GM23338 (cell line): ENCODE data around the gene RAPGEF5. TPM values are rescaled to one million over a fixed set of nuclear protein-coding genes. Genes with fewer than 3 reads are reported as not detected.

Source experiments
- ATAC-seq: fragments of 200-7000 bp; cut with Tn5 transposase; 3 replicates; pipeline ENCODE4 v1.9.1; 2020
- DNase-seq: peaks from one replicate; pipeline ENCODE4 v3.0.0-alpha.2; 2015; ENCODE audit warnings: low spot score
- H2AFZ ChIP-seq: fragments of 200-600 bp; sonication (generic); 2 replicates; pipeline ENCODE4 v1.8.0; 2016; ENCODE audit warnings: antibody characterized with exemption, mild to moderate bottlenecking, moderate library complexity
- H3F3A ChIP-seq: fragments of 200-600 bp; sonication (generic); replicated peaks from 2 replicates; pipeline ENCODE4 v1.8.0; 2017; ENCODE audit warnings: antibody characterized with exemption, mixed run types, low read depth
- H3K27ac ChIP-seq: fragments of 200-600 bp; sonication (generic); 2 replicates; pipeline ENCODE4 v1.6.1; 2016; ENCODE audit warnings: low read depth
- H3K27me3 ChIP-seq: fragments of 200-600 bp; sonication (generic); 2 replicates; pipeline ENCODE4 v1.8.0; 2016; ENCODE audit warnings: mild to moderate bottlenecking, mixed run types, moderate library complexity; ENCODE audit not compliant: insufficient read depth
- H3K36me3 ChIP-seq: fragments of 200-600 bp; sonication (generic); 2 replicates; pipeline ENCODE4 v1.8.0; 2016; ENCODE audit warnings: mild to moderate bottlenecking; ENCODE audit not compliant: insufficient read depth
- H3K4me1 ChIP-seq: fragments of 200-600 bp; sonication (generic); 2 replicates; pipeline ENCODE4 v1.8.0; 2016; ENCODE audit warnings: mild to moderate bottlenecking, moderate library complexity; ENCODE audit not compliant: insufficient read depth
- H3K4me2 ChIP-seq: fragments of 200-600 bp; sonication (generic); 2 replicates; pipeline ENCODE4 v1.7.1; 2017; ENCODE audit warnings: mixed run types
- H3K4me3 ChIP-seq: fragments of 200-600 bp; sonication (generic); 2 replicates; pipeline ENCODE4 v1.6.1; 2016; ENCODE audit warnings: mixed run types
- H3K79me2 ChIP-seq: fragments of 200-600 bp; sonication (generic); replicated peaks from 2 replicates; pipeline ENCODE4 v1.8.0; 2017; ENCODE audit warnings: mild to moderate bottlenecking; ENCODE audit not compliant: insufficient read depth
- H3K9me2 ChIP-seq: fragments of 200-600 bp; sonication (generic); 2 replicates; pipeline ENCODE4 v1.8.0; 2017; ENCODE audit not compliant: insufficient read depth
- H4K20me1 ChIP-seq: fragments of 200-600 bp; sonication (generic); replicated peaks from 2 replicates; pipeline ENCODE4 v1.8.0; 2017; ENCODE audit warnings: mild to moderate bottlenecking; ENCODE audit not compliant: insufficient read depth
- H3K27ac Mint-ChIP-seq: 2 replicates; pipeline ENCODE4 v1.8.0; 2020; ENCODE audit warnings: inconsistent platforms, mild to moderate bottlenecking, moderate library complexity, mixed read lengths
- H3K27me3 Mint-ChIP-seq: 3 replicates; pipeline ENCODE4 v1.8.0; 2022; ENCODE audit warnings: low read depth, mild to moderate bottlenecking, moderate library complexity, mixed read lengths, inconsistent platforms; ENCODE audit not compliant: insufficient read depth, poor library complexity
- H3K36me3 Mint-ChIP-seq: 3 replicates; pipeline ENCODE4 v1.8.0; 2021; ENCODE audit warnings: low read depth, mild to moderate bottlenecking, inconsistent platforms, moderate library complexity, mixed read lengths
- H3K4me1 Mint-ChIP-seq: 3 replicates; pipeline ENCODE4 v1.8.0; 2020; ENCODE audit warnings: mild to moderate bottlenecking, inconsistent platforms, mixed read lengths
- H3K4me3 Mint-ChIP-seq: 3 replicates; pipeline ENCODE4 v1.8.0; 2021; ENCODE audit warnings: moderate library complexity, mild to moderate bottlenecking, inconsistent platforms, mixed read lengths
- H3K9me3 Mint-ChIP-seq: 3 replicates; pipeline ENCODE4 v1.8.0; 2020; ENCODE audit warnings: moderate library complexity, mild to moderate bottlenecking, inconsistent platforms, mixed read lengths
- CREB1 ChIP-seq: fragments of 250-450 bp; sonication (Bioruptor Pico); IDR thresholded peaks from 2 replicates; pipeline ENCODE4 v1.5.0; 2020; ENCODE audit warnings: low read depth, mild to moderate bottlenecking, moderate library complexity
- CTCF ChIP-seq, 2 experiments: fragments of 200-600 bp in 1 of 2; sonication (generic) in 1 of 2; conservative IDR thresholded peaks; 2 replicates each; pipeline versions ENCODE4 v1.5.1 to v1.6.1; 2016 to 2017; ENCODE audit warnings: antibody characterized with exemption in 2 of 2, low read depth in 2 of 2, mild to moderate bottlenecking in 2 of 2, moderate library complexity in 1 of 2
- ETS1 ChIP-seq: IDR thresholded peaks from 2 replicates; pipeline ENCODE4 v1.6.1; 2016; ENCODE audit warnings: antibody characterized with exemption
- EZH2 ChIP-seq: fragments of 200-600 bp; sonication (generic); IDR thresholded peaks from one replicate; pipeline ENCODE4 v1.8.0; 2017; ENCODE audit warnings: antibody characterized with exemption, mild to moderate bottlenecking, low read depth; ENCODE audit not compliant: unreplicated experiment
- EZH2phosphoT487 ChIP-seq: fragments of 200-600 bp; sonication (generic); IDR thresholded peaks from one replicate; pipeline ENCODE4 v1.8.1; 2018; ENCODE audit warnings: antibody characterized with exemption; ENCODE audit not compliant: unreplicated experiment
- JUNB ChIP-seq: IDR thresholded peaks from one replicate; pipeline ENCODE4 v1.6.1; 2016; ENCODE audit warnings: antibody characterized with exemption; ENCODE audit not compliant: unreplicated experiment
- NANOG ChIP-seq: IDR thresholded peaks from 2 replicates; pipeline ENCODE4 v1.6.1; 2016; ENCODE audit warnings: antibody characterized with exemption, borderline replicate concordance
- POLR2AphosphoS5 ChIP-seq: IDR thresholded peaks from 2 replicates; pipeline ENCODE4 v1.6.1; 2016; ENCODE audit warnings: antibody characterized with exemption, low read depth
- REST ChIP-seq: IDR thresholded peaks from one replicate; pipeline ENCODE4 v1.6.1; 2018; ENCODE audit warnings: antibody characterized with exemption; ENCODE audit not compliant: unreplicated experiment
- STAT1 ChIP-seq: IDR thresholded peaks from one replicate; pipeline ENCODE4 v1.6.1; 2016; ENCODE audit warnings: antibody characterized with exemption; ENCODE audit not compliant: unreplicated experiment
- ZNF114 ChIP-seq: fragments of 250-450 bp; sonication (Bioruptor Pico); IDR thresholded peaks from 2 replicates; pipeline ENCODE4 v1.5.0; 2020; ENCODE audit warnings: mild to moderate bottlenecking, moderate library complexity
- ZNF331 ChIP-seq: fragments of 250-450 bp; sonication (Bioruptor Pico); IDR thresholded peaks from 2 replicates; pipeline ENCODE4 v1.5.0; 2020; ENCODE audit warnings: low read depth, mild to moderate bottlenecking, moderate library complexity
- ZNF462 ChIP-seq: fragments of 250-450 bp; sonication (Bioruptor Pico); IDR thresholded peaks from 2 replicates; pipeline ENCODE4 v1.5.0; 2020; ENCODE audit warnings: mild to moderate bottlenecking, moderate library complexity
- polyA plus RNA-seq: library from polyadenylated mRNA; unstranded; fragments of >200 nt; fragmentation: Nextera tagmentation; extraction: Ambion mirVana; gene quantifications from 2 replicates; pipeline ENCODE4 v1.2.1, GENCODE V29; 2016
- total RNA-seq: library from RNA; depleted of rRNA; stranded (reverse); fragments of >200 nt; shearing (Covaris generic); gene quantifications from 2 replicates; pipeline ENCODE4 v1.2.3, GENCODE V29; 2014

RAPGEF5 gene
- total and polyA plus RNA-seq, 2 experiments from 2014 or later = 6.3 to 13.1 TPM

GRCh38 chr7:22231806-22232205 is 125.1 kb downstream of the RAPGEF5 start:
- DNase-seq = no peak
- H3K4me2 ChIP-seq = no peak overlapping the region
- no peaks in the 10 kb centered on the region for H4K20me1 ChIP-seq
- no peak for ATAC-seq
- Mint-ChIP-seq H3K27ac (no peak overlapping the region), H3K27me3 (no peaks in the 10 kb centered on the region), H3K4me1 (peaks cover 8% of the 10 kb centered on the region), H3K4me3 (no peak overlapping the region), H3K36me3 (no peaks in the 10 kb centered on the region), H3K9me3 (no peaks in the 10 kb centered on the region)
- no peak for TF ChIP-seq STAT1
- no peak for TF ChIP-seq EZH2
- no peak for TF ChIP-seq REST
- TF ChIP-seq ZNF114 = no peak
- TF ChIP-seq POLR2AphosphoS5 = no peak
- no peak for TF ChIP-seq CREB1 (CRISPR knock-in tag)
- TF ChIP-seq ZNF462 = no peak
- TF ChIP-seq ZNF331 = no peak
- TF ChIP-seq NANOG = no peak
- no peak for TF ChIP-seq EZH2phosphoT487
- no peak for TF ChIP-seq ETS1
- no peak for TF ChIP-seq CTCF (conservative IDR thresholded peaks at IDR 0.05; ENCODE audit: low read depth in 2 of 2)
- TF ChIP-seq JUNB = no peak
- no peaks in the 10 kb centered on the region for H3K27me3 ChIP-seq
- H3K9me2 ChIP-seq = no peaks in the 10 kb centered on the region
- no peak overlapping the region for H3K4me3 ChIP-seq
- H3K4me1 ChIP-seq = no peaks in the 10 kb centered on the region
- H2AFZ ChIP-seq = no peak overlapping the region
- H3K79me2 ChIP-seq = no peaks in the 10 kb centered on the region
- no peaks in the 10 kb centered on the region for H3K36me3 ChIP-seq
- no peaks in the 10 kb centered on the region for H3F3A ChIP-seq
- no peak overlapping the region for H3K27ac ChIP-seq
